GM23338 (cell line): ENCODE data around the gene IPCEF1. TPM values are rescaled to one million over a fixed set of nuclear protein-coding genes. Genes with fewer than 3 reads are reported as not detected.

Source experiments
- ATAC-seq: fragments of 200-7000 bp; cut with Tn5 transposase; 3 replicates; pipeline ENCODE4 v1.9.1; 2020
- DNase-seq: peaks from one replicate; pipeline ENCODE4 v3.0.0-alpha.2; 2015; ENCODE audit warnings: low spot score
- H2AFZ ChIP-seq: fragments of 200-600 bp; sonication (generic); 2 replicates; pipeline ENCODE4 v1.8.0; 2016; ENCODE audit warnings: antibody characterized with exemption, mild to moderate bottlenecking, moderate library complexity
- H3F3A ChIP-seq: fragments of 200-600 bp; sonication (generic); replicated peaks from 2 replicates; pipeline ENCODE4 v1.8.0; 2017; ENCODE audit warnings: antibody characterized with exemption, mixed run types, low read depth
- H3K27ac ChIP-seq: fragments of 200-600 bp; sonication (generic); 2 replicates; pipeline ENCODE4 v1.6.1; 2016; ENCODE audit warnings: low read depth
- H3K27me3 ChIP-seq: fragments of 200-600 bp; sonication (generic); 2 replicates; pipeline ENCODE4 v1.8.0; 2016; ENCODE audit warnings: mild to moderate bottlenecking, mixed run types, moderate library complexity; ENCODE audit not compliant: insufficient read depth
- H3K36me3 ChIP-seq: fragments of 200-600 bp; sonication (generic); 2 replicates; pipeline ENCODE4 v1.8.0; 2016; ENCODE audit warnings: mild to moderate bottlenecking; ENCODE audit not compliant: insufficient read depth
- H3K4me1 ChIP-seq: fragments of 200-600 bp; sonication (generic); 2 replicates; pipeline ENCODE4 v1.8.0; 2016; ENCODE audit warnings: mild to moderate bottlenecking, moderate library complexity; ENCODE audit not compliant: insufficient read depth
- H3K4me2 ChIP-seq: fragments of 200-600 bp; sonication (generic); 2 replicates; pipeline ENCODE4 v1.7.1; 2017; ENCODE audit warnings: mixed run types
- H3K4me3 ChIP-seq: fragments of 200-600 bp; sonication (generic); 2 replicates; pipeline ENCODE4 v1.6.1; 2016; ENCODE audit warnings: mixed run types
- H3K79me2 ChIP-seq: fragments of 200-600 bp; sonication (generic); replicated peaks from 2 replicates; pipeline ENCODE4 v1.8.0; 2017; ENCODE audit warnings: mild to moderate bottlenecking; ENCODE audit not compliant: insufficient read depth
- H3K9me2 ChIP-seq: fragments of 200-600 bp; sonication (generic); 2 replicates; pipeline ENCODE4 v1.8.0; 2017; ENCODE audit not compliant: insufficient read depth
- H4K20me1 ChIP-seq: fragments of 200-600 bp; sonication (generic); replicated peaks from 2 replicates; pipeline ENCODE4 v1.8.0; 2017; ENCODE audit warnings: mild to moderate bottlenecking; ENCODE audit not compliant: insufficient read depth
- H3K27ac Mint-ChIP-seq: 2 replicates; pipeline ENCODE4 v1.8.0; 2020; ENCODE audit warnings: inconsistent platforms, mild to moderate bottlenecking, moderate library complexity, mixed read lengths
- H3K27me3 Mint-ChIP-seq: 3 replicates; pipeline ENCODE4 v1.8.0; 2022; ENCODE audit warnings: low read depth, mild to moderate bottlenecking, moderate library complexity, mixed read lengths, inconsistent platforms; ENCODE audit not compliant: insufficient read depth, poor library complexity
- H3K36me3 Mint-ChIP-seq: 3 replicates; pipeline ENCODE4 v1.8.0; 2021; ENCODE audit warnings: low read depth, mild to moderate bottlenecking, inconsistent platforms, moderate library complexity, mixed read lengths
- H3K4me1 Mint-ChIP-seq: 3 replicates; pipeline ENCODE4 v1.8.0; 2020; ENCODE audit warnings: mild to moderate bottlenecking, inconsistent platforms, mixed read lengths
- H3K4me3 Mint-ChIP-seq: 3 replicates; pipeline ENCODE4 v1.8.0; 2021; ENCODE audit warnings: moderate library complexity, mild to moderate bottlenecking, inconsistent platforms, mixed read lengths
- H3K9me3 Mint-ChIP-seq: 3 replicates; pipeline ENCODE4 v1.8.0; 2020; ENCODE audit warnings: moderate library complexity, mild to moderate bottlenecking, inconsistent platforms, mixed read lengths
- CREB1 ChIP-seq: fragments of 250-450 bp; sonication (Bioruptor Pico); IDR thresholded peaks from 2 replicates; pipeline ENCODE4 v1.5.0; 2020; ENCODE audit warnings: low read depth, mild to moderate bottlenecking, moderate library complexity
- ETS1 ChIP-seq: IDR thresholded peaks from 2 replicates; pipeline ENCODE4 v1.6.1; 2016; ENCODE audit warnings: antibody characterized with exemption
- EZH2phosphoT487 ChIP-seq: fragments of 200-600 bp; sonication (generic); IDR thresholded peaks from one replicate; pipeline ENCODE4 v1.8.1; 2018; ENCODE audit warnings: antibody characterized with exemption; ENCODE audit not compliant: unreplicated experiment
- JUNB ChIP-seq: IDR thresholded peaks from one replicate; pipeline ENCODE4 v1.6.1; 2016; ENCODE audit warnings: antibody characterized with exemption; ENCODE audit not compliant: unreplicated experiment
- NANOG ChIP-seq: IDR thresholded peaks from 2 replicates; pipeline ENCODE4 v1.6.1; 2016; ENCODE audit warnings: antibody characterized with exemption, borderline replicate concordance
- REST ChIP-seq: IDR thresholded peaks from one replicate; pipeline ENCODE4 v1.6.1; 2018; ENCODE audit warnings: antibody characterized with exemption; ENCODE audit not compliant: unreplicated experiment
- STAT1 ChIP-seq: IDR thresholded peaks from one replicate; pipeline ENCODE4 v1.6.1; 2016; ENCODE audit warnings: antibody characterized with exemption; ENCODE audit not compliant: unreplicated experiment
- ZNF114 ChIP-seq: fragments of 250-450 bp; sonication (Bioruptor Pico); IDR thresholded peaks from 2 replicates; pipeline ENCODE4 v1.5.0; 2020; ENCODE audit warnings: mild to moderate bottlenecking, moderate library complexity
- ZNF331 ChIP-seq: fragments of 250-450 bp; sonication (Bioruptor Pico); IDR thresholded peaks from 2 replicates; pipeline ENCODE4 v1.5.0; 2020; ENCODE audit warnings: low read depth, mild to moderate bottlenecking, moderate library complexity
- long read RNA-seq: library from polyadenylated mRNA; unstranded; transcript quantifications from one replicate; pipeline ENCODE4 v2.0.0, GENCODE V29; 2020; ENCODE audit not compliant: unreplicated experiment
- polyA plus RNA-seq: library from polyadenylated mRNA; unstranded; fragments of >200 nt; fragmentation: Nextera tagmentation; extraction: Ambion mirVana; gene quantifications from 2 replicates; pipeline ENCODE4 v1.2.1, GENCODE V29; 2016
- total RNA-seq: library from RNA; depleted of rRNA; stranded (reverse); fragments of >200 nt; shearing (Covaris generic); gene quantifications from 2 replicates; pipeline ENCODE4 v1.2.3, GENCODE V29; 2014; rRNA removed
- TF ChIP-seq, protein P1 (sequence below), 2 experiments: fragments of 200-600 bp in 1 of 2; sonication (generic) in 1 of 2; conservative IDR thresholded peaks; 2 replicates each; pipeline versions ENCODE4 v1.5.1 to v1.6.1; 2016 to 2017; ENCODE audit warnings: antibody characterized with exemption in 2 of 2, low read depth in 2 of 2, mild to moderate bottlenecking in 2 of 2, moderate library complexity in 1 of 2

Gene IPCEF1, protein sequence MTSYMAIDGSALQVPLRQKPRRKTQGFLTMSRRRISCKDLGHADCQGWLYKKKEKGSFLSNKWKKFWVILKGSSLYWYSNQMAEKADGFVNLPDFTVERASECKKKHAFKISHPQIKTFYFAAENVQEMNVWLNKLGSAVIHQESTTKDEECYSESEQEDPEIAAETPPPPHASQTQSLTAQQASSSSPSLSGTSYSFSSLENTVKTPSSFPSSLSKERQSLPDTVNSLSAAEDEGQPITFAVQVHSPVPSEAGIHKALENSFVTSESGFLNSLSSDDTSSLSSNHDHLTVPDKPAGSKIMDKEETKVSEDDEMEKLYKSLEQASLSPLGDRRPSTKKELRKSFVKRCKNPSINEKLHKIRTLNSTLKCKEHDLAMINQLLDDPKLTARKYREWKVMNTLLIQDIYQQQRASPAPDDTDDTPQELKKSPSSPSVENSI
- 0.27 and 1.8 TPM in 2 replicates for total RNA-seq
- 0.15 and 0.37 TPM in 2 replicates for polyA plus RNA-seq
- long read RNA-seq: 0 reads

- Histone ChIP-seq H3K4me1 (no peaks in the 10 kb centered on the region), H3K27ac (no peak within 1 kb of the TSS), H4K20me1 (no peaks in the 10 kb centered on the region), H3K79me2 (no peaks in the 10 kb centered on the region), H3K27me3 (no peaks in the 10 kb centered on the region), H3K4me3 (no peak within 1 kb of the TSS), H3K9me2 (no peaks in the 10 kb centered on the region), H3F3A (no peaks in the 10 kb centered on the region), H3K36me3 (no peaks in the 10 kb centered on the region), H3K4me2 (no peak within 1 kb of the TSS), H2AFZ (no peak within 1 kb of the TSS)
- Mint-ChIP-seq H3K27ac (no peak within 1 kb of the TSS), H3K4me3 (no peak within 1 kb of the TSS), H3K27me3 (no peaks in the 10 kb centered on the region), H3K36me3 (no peaks in the 10 kb centered on the region), H3K9me3 (no peaks in the 10 kb centered on the region; the same call in 2 of the 3 replicates), H3K4me1 (no peaks in the 10 kb centered on the region; the same call in 2 of the 3 replicates)
- ATAC-seq: no peak
- TF ChIP-seq REST (no peak), ZNF331 (CRISPR knock-in tag) (no peak), STAT1 (no peak), JUNB (no peak)
- DNase-seq: no peak
Observed at GRCh38 chr6:154356690-154357089, at the start of gene IPCEF1. Gene IPCEF1 (minus strand): TSS chr6:154356803. CDS start chr6:154265947, 90,856 bp downstream.

DNA sequence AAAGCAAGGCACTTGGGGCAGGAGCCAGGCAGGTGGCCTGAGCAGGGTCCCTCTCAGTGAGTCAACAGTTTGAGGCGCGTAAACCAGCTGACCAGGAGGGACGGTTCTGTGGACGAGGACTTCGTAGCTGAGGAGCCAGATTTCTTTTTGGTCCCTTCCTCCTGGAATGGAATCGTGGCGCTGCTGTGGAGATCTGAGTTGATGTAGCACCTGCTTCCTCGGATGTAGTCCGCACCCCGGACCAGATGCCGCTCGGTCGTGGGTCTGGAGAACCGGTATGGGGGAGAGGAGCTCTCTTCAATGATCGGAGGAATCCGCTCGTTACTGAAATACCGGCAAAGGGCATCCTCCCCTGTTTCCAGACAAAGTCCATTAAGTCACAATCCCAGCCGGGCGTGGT, 49.7 kb upstream of the IPCEF1 start:
- no peaks in the 10 kb centered on the region for H3K9me2 ChIP-seq
- H3K4me3 Mint-ChIP-seq: no peak overlapping the region
- no peaks in the 10 kb centered on the region for H3K27me3 ChIP-seq
- H3K27me3 Mint-ChIP-seq: peaks cover 2% of the 10 kb centered on the region
- H2AFZ ChIP-seq: no peak overlapping the region
- H4K20me1 ChIP-seq: no peaks in the 10 kb centered on the region
- peaks cover 5% of the 10 kb centered on the region; the same call in 1 of the 2 replicates for H3K4me1 ChIP-seq
- no peaks in the 10 kb centered on the region; the same call in 2 of the 3 replicates for H3K9me3 Mint-ChIP-seq
- H3K4me2 ChIP-seq: no peak overlapping the region
- DNase-seq: no peak
- H3K36me3 Mint-ChIP-seq: peaks cover 19% of the 10 kb centered on the region
- no peaks in the 10 kb centered on the region for H3F3A ChIP-seq
- no peaks in the 10 kb centered on the region for H3K79me2 ChIP-seq
- H3K27ac ChIP-seq: no peak overlapping the region
- no peak overlapping the region for H3K27ac Mint-ChIP-seq
- H3K4me1 Mint-ChIP-seq: peaks cover 15% of the 10 kb centered on the region; the same call in 2 of the 3 replicates
- H3K36me3 ChIP-seq: no peaks in the 10 kb centered on the region
- no peak overlapping the region for H3K4me3 ChIP-seq
- no peak for ATAC-seq
- no peak for TF ChIP-seq ZNF114 (CRISPR knock-in tag)
- TF ChIP-seq STAT1: no peak
- no peak for TF ChIP-seq JUNB
- TF ChIP-seq CREB1: no peak
- no peak for TF ChIP-seq NANOG
- no peak for TF ChIP-seq ZNF331 (CRISPR knock-in tag)
- TF ChIP-seq ETS1: no peak
- TF ChIP-seq EZH2phosphoT487: no peak
- TF ChIP-seq, protein P1, sequence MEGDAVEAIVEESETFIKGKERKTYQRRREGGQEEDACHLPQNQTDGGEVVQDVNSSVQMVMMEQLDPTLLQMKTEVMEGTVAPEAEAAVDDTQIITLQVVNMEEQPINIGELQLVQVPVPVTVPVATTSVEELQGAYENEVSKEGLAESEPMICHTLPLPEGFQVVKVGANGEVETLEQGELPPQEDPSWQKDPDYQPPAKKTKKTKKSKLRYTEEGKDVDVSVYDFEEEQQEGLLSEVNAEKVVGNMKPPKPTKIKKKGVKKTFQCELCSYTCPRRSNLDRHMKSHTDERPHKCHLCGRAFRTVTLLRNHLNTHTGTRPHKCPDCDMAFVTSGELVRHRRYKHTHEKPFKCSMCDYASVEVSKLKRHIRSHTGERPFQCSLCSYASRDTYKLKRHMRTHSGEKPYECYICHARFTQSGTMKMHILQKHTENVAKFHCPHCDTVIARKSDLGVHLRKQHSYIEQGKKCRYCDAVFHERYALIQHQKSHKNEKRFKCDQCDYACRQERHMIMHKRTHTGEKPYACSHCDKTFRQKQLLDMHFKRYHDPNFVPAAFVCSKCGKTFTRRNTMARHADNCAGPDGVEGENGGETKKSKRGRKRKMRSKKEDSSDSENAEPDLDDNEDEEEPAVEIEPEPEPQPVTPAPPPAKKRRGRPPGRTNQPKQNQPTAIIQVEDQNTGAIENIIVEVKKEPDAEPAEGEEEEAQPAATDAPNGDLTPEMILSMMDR (conservative IDR thresholded peaks at IDR 0.05; ENCODE audit: low read depth in 2 of 2): no peak
